Psoas muscle (tissue), 8 donors: ENCODE data around the gene ORAI3. TPM values are rescaled to one million over a fixed set of nuclear protein-coding genes. Genes with fewer than 3 reads are reported as not detected.

Source experiments
- ATAC-seq, 4 donors: fragments of 200-7000 bp; cut with Tn5 transposase; one replicate each; pipeline ENCODE4 v1.9.1; 2020; ENCODE audit warnings: moderate library complexity in 3 of 4, mild to moderate bottlenecking in 2 of 4
- DNase-seq, 2 donors: peaks; one replicate each; pipeline ENCODE4 v3.0.0-alpha.2; 2020
- H3K27ac ChIP-seq: fragments of 200-600 bp; one replicate; pipeline ENCODE4 v1.8.0; 2022
- H3K27me3 ChIP-seq, 3 donors: fragments of 200-600 bp in 1 of 3; one replicate each; pipeline versions ENCODE4 v1.6.1 to v1.8.0; 2013 to 2022; ENCODE audit warnings: low read length in 2 of 3, mild to moderate bottlenecking in 2 of 3, moderate library complexity in 1 of 3; ENCODE audit not compliant: insufficient read depth in 3 of 3
- H3K36me3 ChIP-seq, 2 donors: fragments of 200-600 bp in 1 of 2; one replicate each; pipeline versions ENCODE4 v1.6.1 to v1.8.0; 2013 to 2022; ENCODE audit warnings: low read depth in 1 of 2, mild to moderate bottlenecking in 1 of 2, moderate library complexity in 1 of 2; ENCODE audit not compliant: insufficient read depth in 1 of 2
- H3K4me1 ChIP-seq: fragments of 200-600 bp; one replicate; pipeline ENCODE4 v1.8.0; 2022
- H3K4me3 ChIP-seq: fragments of 200-600 bp; one replicate; pipeline ENCODE4 v1.8.0; 2022; ENCODE audit warnings: mild to moderate bottlenecking
- H3K9me3 ChIP-seq: fragments of 200-600 bp; one replicate; pipeline ENCODE4 v1.8.0; 2022
- CTCF ChIP-seq: fragments of 200-600 bp; IDR thresholded peaks from one replicate; pipeline ENCODE4 v1.8.0; 2022; ENCODE audit warnings: antibody characterized with exemption
- WGBS, 3 donors: extraction: QIAGEN DNeasy Blood & Tissue Kit; methylation state at CpG; one replicate each; pipeline versions ENCODE4 v1.1.6 to v1.1.7; 2013; 5-methylcytosine and 5-hydroxymethylcytosine counted together
- intact Hi-C, 2 donors: fragments of 100-400 bp; cut with DNase I; formaldehyde crosslinking; loops; one replicate each; pipeline versions ENCODE4 v1.11.0 to v1.14.2; 2022
- polyA plus RNA-seq, 3 donors: library from polyadenylated mRNA; stranded (reverse); fragments of 200-250 nt; gene quantifications; one replicate each; pipeline ENCODE4 v1.2.3, GENCODE V29; 2013
- total RNA-seq, 4 donors: library from RNA; stranded (reverse); fragmentation: NEBNext Ultra II Directional in 2 of 4; extraction: Animal tissue kit (Norgen Biotek cat#: 25700) in 2 of 4; gene quantifications; one replicate each; pipeline versions ENCODE4 v1.2.1 to v1.2.4, GENCODE V29; 2021 to 2023
- donor health status: healthy with polysubstance abuse.
- donor health status: DM: no; HTN: no; CAD: no; lungs with moderate emphysema.
- donor health status: Bipolar disorder and iron deficiency.
- donor health status: healthy.
- donor health status: DM: yes; HTN: yes; CAD: no.
- donor health status: DM: no; HTN: no; CAD: no.
- donor health status: DM: no; HTN: no; CAD: no.
- donor health status: DM: yes; HTN: yes; CAD: no.

The ORAI3 gene
- total and polyA plus RNA-seq, 7 donors, result 3.5 to 6.0 (median 5.2) TPM

DNA sequence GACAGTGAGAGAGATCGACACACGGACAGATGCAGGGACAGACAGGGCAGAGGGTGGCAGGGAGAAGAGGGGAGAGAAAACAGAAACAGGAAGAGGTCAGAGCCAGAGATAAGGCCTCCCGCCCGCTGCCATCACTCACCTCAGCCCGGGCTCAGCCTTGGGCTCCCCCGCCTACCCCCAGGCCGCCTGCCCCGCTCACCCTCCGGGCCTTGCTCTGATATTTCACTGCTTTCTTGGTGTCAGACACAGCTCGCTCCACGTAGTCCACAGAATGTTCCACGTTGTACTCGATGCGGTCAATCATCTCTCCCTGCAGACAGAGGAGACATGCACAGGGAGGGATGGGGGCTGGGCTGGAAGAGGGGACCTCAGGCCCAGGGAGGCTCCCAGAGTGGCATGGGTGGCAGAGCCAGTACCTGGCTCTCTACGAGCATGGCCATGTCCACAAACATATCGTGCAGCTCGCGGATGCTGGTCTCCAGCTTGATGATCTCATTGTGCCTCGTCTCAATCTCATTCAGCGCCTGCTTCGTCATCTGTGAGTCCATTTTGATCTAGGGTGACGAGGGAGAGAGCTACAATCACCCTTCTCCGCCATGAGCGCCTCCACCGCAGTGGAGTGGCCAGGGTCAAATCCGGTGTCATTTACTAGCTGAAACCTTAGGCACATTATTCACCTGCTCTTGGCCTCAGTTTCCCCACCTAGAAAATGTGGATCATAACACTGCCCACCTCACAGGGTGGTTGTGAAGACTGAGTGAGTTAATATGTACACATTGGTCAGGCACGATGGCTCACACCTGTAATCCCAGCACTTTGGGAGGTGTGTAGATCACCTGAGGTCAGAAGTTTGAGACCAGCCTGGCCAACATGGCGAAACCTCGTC is 44.3 kb downstream of the ORAI3 start:
- 82 to 89% (median 86%) methylated on average over 27 to 29 of the region's 29 CpGs for WGBS, 3 donors
- H3K4me1 ChIP-seq, result peaks cover 6% of the 10 kb centered on the region
- intact Hi-C loops, result loop anchor here in 1 of 2 donors (10.0 kb wide), 1 partner anchor 62 kb away; no protein-coding TSS in a partner anchor
- no peaks in the 10 kb centered on the region for H3K36me3 ChIP-seq
- no peaks in the 10 kb centered on the region for H3K27me3 ChIP-seq
- TF ChIP-seq CTCF, result no peak
- no peak for ATAC-seq
- H3K27ac ChIP-seq, result no peak overlapping the region
- no peak overlapping the region for H3K4me3 ChIP-seq
- DNase-seq, result no peak
- no peaks in the 10 kb centered on the region for H3K9me3 ChIP-seq

DNA sequence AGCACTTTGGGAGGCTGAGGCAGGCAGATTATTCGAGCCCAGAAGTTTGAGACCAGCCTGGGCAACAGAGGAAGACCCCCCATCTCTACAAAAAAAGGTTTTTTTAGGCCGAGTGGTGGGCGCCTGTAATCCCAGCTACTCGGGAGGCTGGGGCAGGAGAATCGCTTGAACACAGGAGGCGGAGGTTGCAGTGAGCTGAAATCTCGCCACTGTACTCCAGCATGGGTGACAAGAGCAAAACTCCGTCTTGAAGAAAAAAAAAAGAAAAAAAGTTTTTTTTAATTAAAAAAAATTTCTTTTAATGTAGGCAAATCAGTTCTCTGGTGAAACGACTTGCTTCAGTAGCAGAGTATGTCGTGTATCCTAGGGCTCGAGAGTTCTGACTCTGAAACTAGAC is 47.1 kb downstream of the ORAI3 start:
- H3K4me3 ChIP-seq, result no peak overlapping the region
- H3K36me3 ChIP-seq, result no peaks in the 10 kb centered on the region
- H3K4me1 ChIP-seq, result peaks cover 6% of the 10 kb centered on the region
- no peaks in the 10 kb centered on the region for H3K9me3 ChIP-seq
- TF ChIP-seq CTCF, result no peak
- WGBS, 3 donors, result 77 to 83% (median 79%) methylated on average over 11 of the region's 11 CpGs
- intact Hi-C loops, result loop anchor here in 1 of 2 donors (5.0 to 10.0 kb wide), 2 partner anchors 36 to 59 kb away; partner anchors contain the start of gene STX4
- DNase-seq (no peak), ATAC-seq (no peak)
- H3K27me3 ChIP-seq, result no peaks in the 10 kb centered on the region
- peak overlapping the region; percentile 55 for H3K27ac ChIP-seq

- Histone ChIP-seq H3K36me3 (no peaks in the 10 kb centered on the region), H3K4me1 (peaks cover 6% of the 10 kb centered on the region), H3K27ac (peak overlapping the region; percentile 55), H3K4me3 (peak overlapping the region; percentile 73), H3K9me3 (no peaks in the 10 kb centered on the region), H3K27me3 (no peaks in the 10 kb centered on the region)
- 13 to 21% (median 18%) methylated on average over 23 of the region's 23 CpGs for WGBS, 3 donors
- intact Hi-C loops, result loop anchor here in 1 of 2 donors (5.0 to 10.0 kb wide), 2 partner anchors 36 to 58 kb away; partner anchors contain the start of gene STX4
- no peak for TF ChIP-seq CTCF
- ATAC-seq (peak; percentile 2 to 27 (median 6)), DNase-seq (no peak)
Measured at GRCh38 chr16:30996324-30996984, 47.6 kb downstream of the ORAI3 start.

DNA sequence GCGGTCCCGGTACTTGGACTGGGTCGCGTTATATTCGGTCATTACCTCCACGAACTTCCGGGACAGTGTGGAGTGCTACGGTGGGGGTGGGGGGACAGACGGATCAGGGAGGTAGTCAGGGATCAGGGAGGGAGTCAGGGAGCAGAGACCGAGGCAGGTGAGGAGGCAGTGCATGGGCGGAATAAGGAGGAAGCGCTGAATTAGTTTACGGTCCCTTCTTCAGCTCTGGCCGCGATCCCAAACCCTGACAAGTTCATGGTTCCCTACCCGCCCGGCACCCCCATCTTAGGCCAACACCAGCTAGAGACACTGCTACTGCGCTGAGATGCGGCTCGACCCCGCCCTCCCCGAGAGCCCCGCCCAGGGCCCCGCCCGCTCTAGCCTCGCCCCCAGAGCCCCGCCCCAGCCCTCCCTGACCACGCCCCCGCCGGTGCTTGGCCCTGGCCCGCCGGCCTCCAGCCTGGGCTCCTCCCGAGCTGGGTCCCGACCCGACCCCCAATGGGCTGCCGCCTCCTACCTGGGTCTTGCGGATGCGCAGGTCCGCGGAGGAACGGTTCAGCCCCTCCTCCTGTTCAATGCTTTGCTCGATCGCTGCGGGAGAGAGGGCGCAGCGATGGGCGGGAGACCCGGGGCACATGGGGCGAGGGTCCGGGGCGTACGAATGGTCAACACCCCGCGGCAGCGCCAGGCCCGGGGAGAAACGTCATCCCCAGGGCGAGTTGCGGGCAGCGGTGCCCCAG is 48.3 kb downstream of the ORAI3 start:
- WGBS, 3 donors, result 3 to 5% (median 3%) methylated on average over 47 to 60 of the region's 60 CpGs
- intact Hi-C loops, result loop anchor here in 1 of 2 donors (5.0 to 10.0 kb wide), 2 partner anchors 35 to 58 kb away; partner anchors contain the start of gene STX4

More for the DNA sequence above, 48.3 kb downstream of the ORAI3 start:
- no peaks in the 10 kb centered on the region for H3K27me3 ChIP-seq
- peak overlapping the region; percentile 55 for H3K27ac ChIP-seq
- ATAC-seq, result peak; percentile 94 to 98 (median 95)
- H3K4me3 ChIP-seq, result peak overlapping the region; percentile 73
- H3K4me1 ChIP-seq, result peaks cover 6% of the 10 kb centered on the region
- no peaks in the 10 kb centered on the region for H3K9me3 ChIP-seq
- TF ChIP-seq CTCF, result no peak
- no peaks in the 10 kb centered on the region for H3K36me3 ChIP-seq
- DNase-seq, result peak; percentile 88 to 91
